Measurements from ENCODE around the gene CYB561A3.

CYB561A3 gene

DNA sequence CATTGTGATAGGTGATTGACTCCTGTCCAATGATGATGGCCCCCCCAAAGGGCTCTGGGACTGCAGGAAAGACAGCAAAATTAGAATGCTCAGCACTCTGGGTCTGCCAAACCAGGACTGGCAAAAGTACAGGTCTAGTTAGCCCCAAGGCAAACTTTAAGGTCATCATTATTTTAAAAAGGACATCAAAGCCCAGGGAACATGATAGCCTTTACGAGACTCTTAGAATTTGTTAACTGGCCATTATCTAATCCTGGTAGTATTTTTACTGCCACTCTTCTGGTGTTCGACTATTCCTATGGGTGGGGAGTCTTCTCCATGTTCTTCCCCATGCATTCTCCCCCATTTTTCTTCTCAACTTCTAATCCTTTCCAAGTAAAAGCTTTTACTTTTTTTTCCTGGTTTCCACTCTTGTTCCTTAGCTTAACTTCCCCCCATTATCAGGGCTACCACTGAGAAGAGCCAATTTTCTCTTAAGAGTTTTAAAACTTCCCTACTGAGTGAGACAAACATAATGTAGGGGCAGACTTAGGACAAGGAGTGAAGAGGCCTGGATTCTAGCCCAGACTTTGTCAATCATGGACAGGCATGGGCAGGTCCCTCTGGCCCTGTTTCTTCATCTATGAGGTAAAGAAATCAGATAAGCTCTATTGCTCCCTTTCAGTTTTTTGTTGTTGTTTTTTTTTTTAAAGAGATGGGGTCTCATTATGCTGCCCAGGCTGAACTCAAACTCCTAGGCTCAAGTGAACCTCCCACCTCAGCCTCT, 35.9 kb downstream of the CYB561A3 start:
- no peak for DNase-seq (ENCODE audit: low read depth in 2 of 2)

DNA sequence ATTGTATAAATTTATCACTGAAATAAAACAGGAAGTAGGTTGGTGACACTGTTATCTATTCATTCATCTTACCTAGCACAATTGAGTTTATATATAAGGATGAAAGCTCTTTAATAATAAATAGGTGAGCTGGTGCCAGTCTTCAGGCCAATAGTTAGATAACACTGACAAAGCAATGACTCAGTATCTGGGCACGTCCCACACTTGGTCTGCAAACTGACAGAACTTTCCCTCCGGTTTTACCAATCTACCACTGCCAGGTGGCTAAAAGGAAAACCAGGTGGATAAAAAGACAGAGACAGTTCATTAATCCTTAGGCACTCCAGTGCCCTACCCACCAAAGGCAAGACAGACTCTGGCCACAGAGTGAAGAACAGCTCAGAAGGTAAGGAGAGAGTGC, 46.4 kb downstream of the CYB561A3 start:
- DNase-seq (ENCODE audit: low read depth in 2 of 2), result no peak

DNA sequence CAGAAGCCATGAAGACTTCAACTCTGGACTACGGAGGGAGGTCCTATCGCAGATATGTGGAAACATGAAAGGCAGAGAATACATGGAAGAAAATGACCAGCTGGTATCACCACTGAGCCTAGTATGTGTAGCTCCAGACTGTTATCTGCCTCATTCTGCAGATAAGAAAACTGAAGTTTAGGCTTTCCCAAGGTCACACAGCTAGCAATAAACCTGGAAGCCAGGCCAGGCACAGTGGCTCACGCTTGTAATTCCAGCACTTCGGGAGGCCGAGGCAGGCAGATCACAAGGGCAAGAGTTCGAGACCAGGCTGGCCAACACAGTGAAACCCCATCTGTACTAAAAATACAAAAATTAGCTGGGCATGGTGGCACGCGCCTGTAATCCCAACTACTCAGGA, 50.9 kb downstream of the CYB561A3 start:
- no peak for DNase-seq (ENCODE audit: low read depth in 2 of 2)

GRCh38 chr11:61309739-61310138, 51.9 kb downstream of the CYB561A3 start:
- no peak for DNase-seq (ENCODE audit: low read depth in 2 of 2)

DNA sequence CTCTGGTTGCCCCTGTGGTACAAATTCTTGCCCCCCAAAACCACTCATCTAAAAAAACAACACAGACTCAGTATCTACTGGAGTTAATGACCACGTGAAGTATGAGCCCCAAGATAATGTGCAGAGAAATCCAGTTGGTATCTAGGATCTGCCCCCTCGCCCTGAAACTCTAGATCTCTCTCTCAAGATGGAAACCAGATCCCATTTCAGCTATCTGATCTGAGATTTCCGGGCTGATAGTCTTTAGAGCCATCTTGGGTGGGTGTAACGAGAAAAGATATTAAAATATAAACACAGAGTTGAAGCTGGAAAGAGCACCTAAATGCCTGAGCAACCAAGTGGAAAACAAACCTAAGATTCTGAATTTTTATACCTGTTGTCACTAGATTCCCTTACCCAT, 52.5 kb downstream of the CYB561A3 start:
- DNase-seq (ENCODE audit: low read depth in 2 of 2), result no peak

- no peak for DNase-seq (ENCODE audit: low read depth in 2 of 2)
These were observed 54.3 kb downstream of the CYB561A3 start for GRCh38 chr11:61307354-61307753.

DNA sequence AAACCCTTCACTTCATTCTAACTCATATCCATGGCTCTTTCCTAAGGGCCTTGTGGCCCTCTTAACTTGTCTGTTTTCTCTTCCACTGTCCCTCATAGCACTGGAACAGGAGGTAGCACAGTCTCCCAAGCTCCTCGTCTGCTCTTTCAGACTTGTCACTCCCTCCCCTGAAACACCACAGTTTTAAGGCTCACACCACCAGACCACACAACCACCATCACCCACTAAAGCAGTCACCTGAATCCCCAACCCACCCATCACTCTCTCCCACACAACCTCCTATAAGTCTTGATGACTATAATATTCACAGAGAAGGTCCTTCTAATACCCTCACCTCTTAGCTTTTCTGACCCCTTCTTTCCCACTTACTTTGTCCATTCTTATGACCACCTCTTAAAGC, 55.5 kb downstream of the CYB561A3 start:
- DNase-seq (ENCODE audit: low read depth in 2 of 2), result no peak

DNA sequence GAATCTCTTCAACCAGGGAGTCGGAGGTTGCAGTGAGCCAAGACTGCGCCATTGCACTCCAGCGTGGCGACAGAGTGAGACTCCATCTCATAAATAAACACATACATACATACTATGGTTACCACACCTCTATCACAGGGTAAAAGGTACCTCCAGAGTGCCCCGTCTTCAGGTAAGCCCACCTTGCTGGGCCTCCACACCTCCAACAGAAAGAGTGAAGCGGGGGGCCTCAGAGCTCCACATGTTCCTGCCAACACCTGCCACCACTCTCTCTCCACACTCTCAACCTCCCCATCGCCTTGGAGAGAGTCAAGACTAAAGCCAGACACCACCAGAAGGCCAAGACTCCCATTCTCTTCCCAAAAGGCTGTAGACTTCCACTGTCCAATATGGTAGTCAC, 56.3 kb downstream of the CYB561A3 start:
- no peak for DNase-seq (ENCODE audit: low read depth in 2 of 2)

DNA sequence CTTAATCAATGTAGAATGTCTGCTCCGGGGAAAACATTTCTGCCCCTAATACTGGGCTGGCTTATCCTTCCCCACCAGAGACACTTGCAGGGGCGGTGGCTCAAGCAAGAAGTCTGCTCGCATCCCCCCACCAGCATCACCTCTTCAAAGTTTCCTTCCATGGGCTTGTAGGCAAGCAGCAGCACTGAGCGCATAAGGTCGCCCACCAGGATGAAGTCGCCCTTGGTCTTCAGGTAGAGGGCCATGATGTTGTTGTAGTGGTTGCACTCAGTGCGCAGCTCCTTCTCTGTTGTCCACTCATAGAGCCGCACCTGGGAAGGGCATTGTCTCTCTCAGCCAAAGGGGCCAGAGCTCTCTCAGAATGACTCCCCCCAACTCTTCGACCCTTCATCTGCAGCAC, 58.0 kb downstream of the CYB561A3 start:
- DNase-seq (ENCODE audit: low read depth in 2 of 2), result no peak

- no peak for DNase-seq (ENCODE audit: low read depth in 2 of 2)
These were observed 59.1 kb downstream of the CYB561A3 start for GRCh38 chr11:61302550-61302949.

Measured in activated CD8-positive, alpha-beta memory T cell treated with anti-CD3 and anti-CD28 coated beads for 4 hours (primary cell).